HG03159 (cell line): ENCODE results near the gene C3orf70.

ENCODE experiments used
- ATAC-seq: cut with Tn5 transposase; IDR thresholded peaks from one replicate; pipeline ENCODE4 v1.9.1; 2021; ENCODE audit warnings: mild to moderate bottlenecking, moderate library complexity; ENCODE audit not compliant: unreplicated experiment

The C3orf70 gene, protein sequence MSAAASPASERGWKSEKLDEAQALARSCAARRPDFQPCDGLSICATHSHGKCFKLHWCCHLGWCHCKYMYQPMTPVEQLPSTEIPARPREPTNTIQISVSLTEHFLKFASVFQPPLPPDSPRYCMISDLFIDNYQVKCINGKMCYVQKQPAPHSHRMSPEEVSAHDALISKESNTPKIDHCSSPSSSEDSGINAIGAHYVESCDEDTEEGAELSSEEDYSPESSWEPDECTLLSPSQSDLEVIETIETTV

DNA sequence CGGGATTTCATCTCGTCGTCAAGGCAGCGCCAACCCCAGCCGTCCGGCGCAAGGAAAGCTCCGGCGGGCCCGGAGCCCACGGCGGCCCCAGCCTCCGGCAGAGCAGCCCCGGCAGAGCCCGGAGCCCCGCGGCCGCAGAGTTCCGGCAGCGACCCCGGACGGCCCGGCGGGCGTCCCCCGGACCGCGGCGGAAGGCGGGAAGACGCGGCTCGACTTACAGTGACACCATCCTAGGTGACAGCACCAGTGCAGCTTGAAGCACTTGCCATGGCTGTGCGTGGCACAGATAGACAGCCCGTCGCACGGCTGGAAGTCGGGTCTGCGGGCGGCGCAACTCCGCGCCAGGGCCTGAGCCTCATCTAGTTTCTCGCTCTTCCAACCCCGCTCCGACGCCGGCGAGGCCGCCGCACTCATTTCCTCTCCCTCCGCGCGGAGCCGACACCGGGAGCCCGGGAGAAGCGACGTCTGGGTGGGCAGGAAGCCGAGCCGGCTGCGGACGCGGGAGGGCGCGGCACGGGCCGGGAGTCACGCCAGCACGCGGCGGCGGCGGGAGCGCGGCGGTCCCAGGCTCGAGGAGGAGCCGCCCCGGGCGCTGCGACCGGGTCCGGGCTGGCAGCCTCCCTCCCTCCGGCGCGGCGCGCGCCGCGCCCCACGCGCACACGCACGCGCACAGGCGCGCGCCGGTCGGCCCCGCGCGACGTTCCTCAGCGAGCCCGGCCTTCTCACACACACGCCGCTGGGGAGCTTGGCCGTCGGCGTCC lies at the start of gene C3orf70:
Gene C3orf70 (minus strand): TSS at position 651 of the 761 bp plus-strand sequence. CDS start 237 bp downstream, at position 414.
- ATAC-seq = peak; percentile 57

DNA sequence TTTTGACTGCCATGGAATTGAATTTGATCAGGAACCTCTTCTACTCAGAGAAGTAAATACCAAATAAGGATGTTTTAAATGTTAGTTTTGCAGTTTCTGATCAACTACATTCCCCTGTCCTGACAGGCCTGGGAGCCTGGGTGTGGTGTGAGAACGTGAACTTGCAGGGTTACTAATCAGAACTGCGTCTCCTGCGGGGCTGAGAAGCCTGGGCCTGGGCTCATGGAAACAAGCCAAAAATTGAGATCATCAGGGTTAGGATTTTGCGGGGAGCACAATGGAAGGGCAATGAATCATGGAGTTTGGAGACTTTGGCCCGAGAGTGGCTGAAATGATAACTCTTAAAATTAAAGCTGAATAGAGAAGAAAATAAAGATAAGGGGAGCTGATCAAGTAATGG lies 47.8 kb upstream of the C3orf70 start:
- ATAC-seq = no peak

DNA sequence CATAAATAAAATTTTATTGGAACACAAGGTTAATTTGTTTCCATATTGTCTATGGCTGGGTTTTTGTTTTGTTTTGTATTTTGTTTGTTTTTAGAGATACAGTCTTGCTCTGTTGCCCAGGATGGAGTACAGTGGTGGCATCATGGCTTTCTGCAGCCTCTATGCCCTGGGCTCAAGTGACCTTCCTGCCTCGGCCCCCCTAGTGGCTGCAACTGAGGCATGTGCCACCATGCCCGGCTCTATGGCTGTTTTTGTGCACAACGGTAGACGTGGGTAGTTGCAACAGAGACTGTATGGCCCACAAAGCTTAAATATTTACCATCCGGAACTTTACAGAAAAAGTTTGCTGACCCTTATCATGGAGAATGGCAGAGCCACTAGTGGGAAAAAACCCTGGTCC lies 46.8 kb upstream of the C3orf70 start:
- ATAC-seq = no peak

DNA sequence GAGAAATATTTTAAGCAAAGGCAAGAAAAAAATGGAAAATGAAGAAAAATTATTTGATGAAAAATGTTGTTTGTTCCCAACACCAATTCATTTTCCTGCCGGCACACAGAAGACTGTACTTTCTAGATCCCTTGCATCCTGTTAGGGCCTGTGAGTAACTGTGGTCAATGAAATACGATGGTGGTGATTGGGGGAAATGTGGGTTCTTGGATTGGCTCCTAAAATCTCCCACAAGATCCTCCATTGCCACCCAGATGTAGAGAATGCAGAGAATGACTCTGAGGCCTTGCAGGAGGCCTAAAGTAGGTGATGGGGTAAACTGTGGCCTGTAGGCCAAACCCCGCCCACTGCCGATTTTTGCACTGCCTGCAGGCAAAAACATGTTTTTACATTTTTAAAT lies 46.3 kb upstream of the C3orf70 start:
- ATAC-seq = no peak

DNA sequence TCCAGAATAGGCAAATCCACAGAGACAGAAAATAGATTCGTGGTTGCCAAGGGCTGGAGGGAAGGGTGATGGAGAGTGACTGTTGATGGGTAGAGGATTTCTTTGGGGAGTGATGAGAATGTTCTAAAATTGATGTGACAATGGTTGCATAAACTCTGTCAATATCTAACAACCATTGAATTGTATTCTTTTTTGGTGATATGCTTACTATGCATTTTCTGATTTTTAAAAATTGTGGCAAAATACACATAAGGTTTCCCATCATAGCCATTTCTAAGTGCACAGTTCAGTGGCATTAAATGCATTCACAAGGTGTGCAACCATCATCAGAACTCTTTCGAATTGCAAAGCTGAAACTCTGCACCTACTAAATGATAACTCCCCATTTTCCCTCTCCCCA lies 44.2 kb upstream of the C3orf70 start:
- no peak for ATAC-seq

DNA sequence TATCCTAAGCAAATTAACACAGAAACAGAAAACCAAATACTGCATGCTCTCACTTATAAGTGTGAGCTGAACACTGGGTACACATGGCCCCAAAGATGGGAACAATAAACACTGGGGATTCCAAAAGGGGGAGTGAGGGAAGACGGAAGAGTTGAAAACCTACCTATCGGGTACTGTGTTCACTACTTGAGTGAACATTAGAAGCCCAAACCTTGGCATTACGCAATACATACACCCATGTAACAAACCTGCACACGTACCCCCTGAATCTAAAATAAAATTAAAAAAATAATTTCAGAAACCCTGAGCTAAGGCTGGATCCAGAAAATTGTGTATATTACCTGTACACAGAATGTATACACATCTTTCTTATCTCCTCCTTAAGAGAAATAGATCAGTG lies 42.8 kb upstream of the C3orf70 start:
- no peak for ATAC-seq

DNA sequence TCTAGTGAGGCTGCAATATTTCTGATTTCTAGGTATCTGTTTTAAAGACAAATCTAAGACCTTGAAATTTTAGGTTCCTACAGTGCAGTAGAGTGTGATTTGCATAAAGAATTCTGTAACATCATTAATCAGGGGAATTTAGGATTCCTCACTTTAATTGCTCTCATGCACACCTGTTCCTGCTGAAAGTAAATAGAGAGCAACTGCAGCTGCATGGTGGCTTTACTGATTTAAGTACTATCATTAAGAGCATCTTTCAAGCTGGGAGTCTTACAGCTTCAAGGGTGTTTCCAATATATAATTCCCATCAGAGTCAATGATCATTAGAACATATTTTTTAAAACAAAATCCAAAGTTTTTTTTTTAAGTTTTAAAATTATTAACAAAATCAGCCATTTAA lies 36.0 kb upstream of the C3orf70 start:
- no peak for ATAC-seq

DNA sequence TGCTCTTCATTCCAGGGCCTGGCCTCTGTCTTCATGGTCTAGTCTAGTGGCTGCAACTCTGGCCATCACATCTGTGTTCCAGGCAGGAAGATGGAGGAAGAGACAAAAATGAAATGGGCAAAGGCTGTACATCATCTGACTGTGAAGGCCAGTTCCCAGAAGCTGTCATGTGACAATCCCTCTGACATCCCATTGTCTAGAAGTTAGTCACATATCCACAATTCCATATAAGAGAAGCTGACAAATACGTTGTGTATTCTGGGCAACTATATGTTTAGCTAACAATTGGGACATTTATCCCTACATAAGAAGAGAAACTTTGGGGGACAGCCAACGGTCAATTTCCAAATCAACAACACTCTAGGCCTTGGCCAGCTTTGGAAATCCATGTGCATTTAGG lies 34.5 kb upstream of the C3orf70 start:
- no peak for ATAC-seq

DNA sequence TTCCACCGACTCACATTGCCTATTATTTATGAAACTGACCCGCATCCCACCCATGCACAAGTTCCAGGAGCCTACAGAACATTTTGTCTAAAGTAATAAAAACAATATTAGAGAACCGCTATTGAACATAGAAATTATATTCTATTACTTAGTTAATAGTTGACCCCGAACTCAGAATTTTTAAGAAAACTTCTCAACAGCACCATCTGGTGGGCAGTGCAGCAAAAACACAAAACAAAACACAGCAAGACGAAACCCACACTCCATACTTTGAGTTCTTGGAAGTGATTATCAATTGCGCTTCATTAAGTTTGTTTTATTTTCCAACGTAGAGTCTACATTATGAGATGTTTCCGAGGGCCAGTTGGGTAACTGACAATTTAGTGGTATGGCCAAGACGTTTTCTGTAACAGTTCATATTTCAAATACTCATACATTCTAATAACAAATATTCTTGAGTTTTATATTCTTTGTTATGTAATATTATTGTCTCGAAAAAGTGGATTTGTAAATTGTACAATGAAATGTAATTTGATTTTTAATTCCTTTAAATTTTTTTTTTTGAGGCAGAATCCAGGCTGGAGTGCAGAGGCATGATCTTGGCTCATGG lies 24.0 kb upstream of the C3orf70 start:
- no peak for ATAC-seq

DNA sequence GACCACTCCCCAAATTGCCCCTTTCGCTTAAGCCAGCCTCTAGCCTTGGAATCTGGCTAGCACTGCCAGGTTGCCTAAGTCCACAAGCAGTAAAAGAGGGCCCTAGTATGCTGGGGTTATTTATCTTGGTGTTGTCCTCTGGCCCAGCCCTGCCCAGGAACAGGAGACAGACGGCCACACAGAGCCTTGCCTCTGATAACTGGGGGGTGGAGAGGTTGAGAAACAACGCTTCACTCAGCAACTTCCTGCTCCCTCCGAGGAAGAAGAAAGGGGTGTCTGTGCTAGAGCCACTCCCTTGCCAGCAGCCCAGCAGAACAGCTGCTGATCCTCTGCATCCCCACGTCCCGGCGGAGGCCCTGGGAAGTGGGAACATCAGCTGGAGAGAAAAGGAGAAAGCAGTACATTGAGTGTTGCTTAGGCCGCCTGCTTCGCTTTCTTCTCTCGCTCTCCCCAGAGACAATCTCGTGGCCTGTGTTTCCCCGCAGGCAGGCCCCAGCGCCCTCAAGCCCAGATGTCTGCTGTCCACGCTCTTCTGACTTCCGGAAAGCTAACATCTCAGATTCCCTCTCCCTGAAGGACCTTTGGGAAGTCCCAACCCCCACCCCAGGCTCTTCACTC lies 22.6 kb upstream of the C3orf70 start:
- no peak for ATAC-seq

DNA sequence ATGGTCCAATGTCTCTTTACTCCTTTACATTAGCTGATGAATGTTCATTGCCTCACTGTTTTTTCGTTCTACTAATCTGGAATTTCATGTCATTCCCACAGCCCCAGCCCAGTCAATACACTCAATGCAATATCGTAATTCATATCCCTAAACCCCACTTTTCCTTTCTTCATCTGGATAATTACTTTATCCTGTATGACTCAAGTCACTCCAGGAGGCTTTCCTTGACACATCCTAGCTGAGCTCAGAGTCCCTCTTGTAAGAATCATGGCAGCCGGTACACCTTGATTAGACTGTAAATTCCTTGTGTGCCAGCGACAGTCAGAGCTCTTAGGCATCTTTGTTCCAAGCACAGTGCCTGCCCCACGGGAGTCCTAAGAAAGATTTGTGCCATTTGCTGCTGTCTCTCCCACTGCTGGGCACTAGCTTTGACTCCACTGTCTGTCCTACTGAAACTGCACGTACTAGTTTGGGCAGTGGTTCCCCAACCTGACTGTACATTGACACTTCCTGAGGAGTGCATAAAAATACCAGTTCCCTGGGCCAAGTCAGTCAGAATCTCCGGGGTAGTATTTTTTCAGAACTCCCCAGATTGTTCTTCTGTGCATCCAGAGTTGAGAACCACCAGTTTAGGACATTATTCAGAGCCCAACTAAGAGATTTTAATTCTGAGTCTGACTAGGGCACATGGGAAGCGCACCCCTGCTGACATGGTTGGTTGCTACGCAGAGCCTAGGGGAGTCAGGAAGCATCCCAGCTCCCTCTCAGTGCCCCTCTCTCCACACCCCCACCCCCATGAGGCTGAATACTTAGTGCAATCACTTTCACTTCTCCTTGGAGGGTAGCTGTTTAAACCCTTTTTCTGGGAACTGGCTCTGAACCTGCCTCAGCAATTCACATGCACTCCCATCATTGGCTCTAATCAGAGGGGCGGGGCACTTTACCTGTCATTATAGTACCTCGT lies 19.5 kb upstream of the C3orf70 start:
- no peak for ATAC-seq

DNA sequence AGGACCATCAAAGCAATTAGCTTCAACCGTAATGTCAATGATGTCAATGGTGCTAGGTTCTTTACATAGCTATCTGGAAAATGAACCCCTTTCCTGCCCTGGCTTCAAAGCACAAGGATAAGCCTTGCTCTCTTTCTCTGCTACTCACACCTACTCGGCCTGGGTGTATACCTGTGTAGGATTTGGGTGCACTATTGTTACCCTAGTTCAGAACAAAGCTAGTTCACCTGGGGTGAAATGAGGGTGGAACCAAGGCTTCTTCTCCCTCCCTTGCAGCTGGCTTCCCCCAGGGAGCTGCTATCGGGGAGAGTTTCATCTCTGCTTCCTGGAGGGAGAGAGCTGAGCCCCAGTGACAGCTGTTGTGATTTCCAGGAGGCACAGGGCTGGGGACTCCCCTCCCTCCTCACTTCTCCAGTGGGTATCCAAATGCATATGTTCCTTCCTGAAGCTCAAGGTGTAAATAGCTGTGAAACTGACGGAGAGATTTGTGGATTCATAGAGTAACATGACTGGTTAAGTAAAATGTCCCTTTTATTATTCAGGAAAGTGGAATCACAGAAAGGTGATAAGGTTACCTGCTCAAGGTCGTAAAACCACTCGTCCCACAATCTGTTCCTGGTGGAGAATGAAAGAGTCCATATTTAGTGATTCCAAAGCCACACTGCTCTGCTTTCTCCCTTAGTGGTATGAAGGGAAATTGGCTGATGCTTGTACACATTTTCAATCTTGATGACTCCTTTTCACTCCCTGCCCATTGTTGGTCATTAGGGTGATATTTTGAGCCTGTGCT lies 11.8 kb upstream of the C3orf70 start:
- ATAC-seq = no peak

DNA sequence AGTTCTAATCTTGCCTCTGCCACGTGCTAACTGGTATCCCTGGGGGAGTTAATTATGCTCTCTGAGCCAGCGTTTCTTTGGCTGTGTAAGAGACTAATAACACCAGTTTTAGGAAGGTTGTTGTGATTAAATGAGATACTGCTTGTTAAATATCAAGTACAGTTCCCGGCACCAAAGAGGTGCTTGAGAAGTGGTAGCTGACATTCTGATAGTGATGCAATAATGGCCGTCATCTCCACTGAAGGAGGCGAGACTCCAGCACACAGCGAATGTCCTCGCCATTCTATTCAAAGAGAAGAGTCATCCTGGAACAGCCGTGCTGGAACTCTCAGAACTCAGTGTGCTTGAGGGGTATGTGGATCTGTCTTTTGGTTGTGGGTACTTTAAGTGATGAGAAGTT lies 9.8 kb upstream of the C3orf70 start:
- no peak for ATAC-seq

DNA sequence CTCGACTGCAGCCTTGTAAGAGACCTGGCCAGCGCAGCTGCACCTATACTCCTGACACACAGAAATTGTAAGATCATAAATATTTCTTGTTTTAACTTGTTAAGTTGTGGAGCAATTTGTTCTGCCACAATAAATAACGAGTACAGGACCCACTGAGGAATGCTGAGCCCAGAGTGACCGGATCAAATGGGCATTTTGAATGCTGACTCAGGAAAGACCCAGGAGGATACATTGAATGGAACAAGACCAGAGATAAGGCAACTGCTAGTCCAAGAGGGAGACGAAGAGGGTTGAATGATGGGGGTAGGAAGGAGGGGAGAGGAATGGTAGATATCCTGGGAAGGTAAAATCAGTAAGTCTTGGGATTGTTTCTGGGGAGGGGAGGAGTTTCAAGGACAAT lies 8.9 kb upstream of the C3orf70 start:
- ATAC-seq = no peak

DNA sequence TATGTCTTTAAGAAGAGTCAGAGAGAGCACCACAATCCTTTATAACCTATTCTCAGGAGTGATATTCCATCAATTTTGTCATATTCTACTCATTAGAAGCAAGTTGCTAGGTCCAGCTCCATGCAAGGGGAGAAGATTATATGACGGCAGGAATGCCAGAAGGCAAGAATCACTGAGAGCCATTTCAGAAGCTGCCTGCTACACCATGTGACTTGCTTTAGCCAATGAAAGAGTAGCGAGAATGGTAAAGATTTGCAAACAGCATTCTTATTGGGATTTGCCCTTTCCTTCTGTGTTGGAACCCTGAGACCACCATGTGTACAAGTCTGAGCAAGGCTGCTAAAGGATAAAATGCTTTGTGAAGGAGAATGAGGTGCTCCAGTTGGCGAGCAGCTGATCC lies 4.5 kb upstream of the C3orf70 start:
- no peak for ATAC-seq

DNA sequence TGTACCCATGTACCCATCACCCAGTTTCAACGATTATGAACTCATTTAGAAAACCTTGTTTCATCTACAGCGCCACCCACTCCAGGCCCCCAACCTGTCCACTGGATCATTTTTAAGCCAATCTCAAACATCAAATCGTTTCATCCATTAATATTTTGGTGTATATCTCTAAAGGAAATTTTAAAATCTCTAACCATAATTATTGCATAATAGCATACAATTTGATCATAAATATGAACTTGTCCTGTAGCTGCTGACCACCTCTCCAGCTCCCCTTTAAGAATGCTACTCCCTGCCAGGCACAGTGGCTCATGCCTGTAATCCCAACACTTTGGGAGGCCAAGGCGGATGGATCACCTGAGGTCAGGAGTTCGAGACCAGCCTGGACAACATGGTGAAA lies 2.8 kb upstream of the C3orf70 start:
- no peak for ATAC-seq

DNA sequence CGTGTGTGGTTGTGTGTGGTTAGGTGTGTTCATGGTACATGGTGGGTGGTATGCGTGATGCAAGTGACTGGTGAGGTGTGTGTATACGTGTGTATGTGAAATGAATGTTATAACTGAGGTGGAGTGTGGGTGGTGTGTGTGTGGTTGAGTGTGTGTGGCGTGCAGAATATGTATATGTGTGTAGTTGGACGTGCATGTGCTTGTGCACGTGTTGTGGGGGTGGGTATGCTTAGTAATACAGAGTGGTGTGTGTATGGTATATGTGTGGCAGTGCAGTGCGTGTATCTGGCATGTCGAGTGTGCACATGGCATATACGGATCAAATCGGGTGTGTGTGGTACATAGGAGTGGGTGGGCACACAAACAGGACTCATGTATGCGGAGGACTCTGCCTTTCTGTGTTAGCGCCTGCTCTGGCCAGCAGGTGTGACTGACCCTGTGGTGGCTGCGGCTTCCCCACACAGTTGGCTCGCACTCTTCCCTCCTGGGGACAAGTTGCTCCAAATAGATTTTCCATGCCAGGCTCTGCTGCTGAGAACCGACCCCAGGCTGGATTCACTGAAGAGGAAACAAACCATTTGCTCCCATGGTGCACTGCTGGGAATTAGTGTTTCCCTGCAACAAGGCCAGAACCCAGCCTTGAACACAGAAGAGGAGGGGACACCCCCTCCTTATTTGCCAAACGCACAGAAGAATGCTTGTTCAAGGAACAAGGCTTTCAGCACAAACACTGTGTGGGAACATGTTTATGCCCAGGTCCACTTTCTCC lies 1.2 kb upstream of the C3orf70 start:
- no peak for ATAC-seq

DNA sequence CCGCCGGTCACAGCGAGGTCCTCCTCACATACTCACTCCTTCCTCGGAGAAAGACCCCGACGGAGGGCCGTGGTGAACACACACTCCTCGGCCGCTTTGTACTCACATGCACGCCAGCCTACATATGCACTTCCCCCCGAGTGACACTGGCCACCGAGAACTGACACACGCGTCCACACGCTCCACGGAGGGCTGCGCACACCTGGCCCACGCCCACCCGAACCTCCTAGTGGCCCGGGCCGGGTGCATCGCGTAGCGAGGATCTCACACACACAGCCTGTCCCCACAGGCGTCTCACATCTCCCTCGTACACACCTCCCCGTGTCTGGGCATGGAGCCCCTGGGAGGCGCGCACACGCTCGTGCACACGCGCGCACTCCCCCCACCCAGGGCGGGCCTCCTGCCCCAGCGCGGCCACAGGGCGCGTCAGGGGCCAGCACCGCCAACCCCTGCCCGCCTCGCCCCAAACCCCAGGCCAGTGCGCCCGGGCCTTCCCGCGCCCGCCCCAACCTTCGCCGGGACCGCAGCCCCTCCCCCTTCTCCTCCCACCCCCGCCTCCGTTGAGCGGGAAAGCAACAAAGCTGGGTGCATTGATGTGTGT lies 411 bp upstream of the C3orf70 start:
- no peak for ATAC-seq

DNA sequence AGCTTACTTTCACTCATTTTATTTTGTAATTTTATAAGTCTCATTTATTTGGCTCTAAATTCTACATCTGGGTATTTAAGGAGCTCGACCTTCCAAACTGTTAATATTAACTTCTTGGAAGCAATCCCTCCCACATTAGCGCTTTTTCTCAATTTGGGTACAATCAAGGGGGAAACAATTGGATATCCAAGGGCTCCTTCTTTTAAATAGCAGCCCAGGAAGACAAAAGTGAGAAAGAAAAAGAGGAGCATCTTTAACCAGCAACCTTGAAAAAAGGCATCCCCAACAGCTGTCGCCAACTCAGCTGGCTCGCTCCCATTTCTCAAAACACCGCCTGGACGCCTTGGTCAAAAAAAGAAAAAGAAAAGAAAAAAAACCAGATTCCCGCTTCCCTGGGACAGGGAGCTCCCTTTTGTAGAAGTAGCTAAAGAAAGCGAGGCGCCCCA lies 873 bp downstream of the C3orf70 start:
- no peak for ATAC-seq
